ENCODE results near the gene TTLL3. TPM values are rescaled to one million over a fixed set of nuclear protein-coding genes. Genes with fewer than 3 reads are reported as not detected.

The TTLL3 gene
- total RNA-seq, 1 experiment from 2014 or later: 14.6 TPM

- H3K4me1 Mint-ChIP-seq (ENCODE audit: insufficient read depth, unreplicated experiment): peaks cover 5% of the 10 kb centered on the region
- CTCF ChIA-PET: no interaction called here
- no peaks in the 10 kb centered on the region for H3K9me3 Mint-ChIP-seq (ENCODE audit: unreplicated experiment)
Observed at GRCh38 chr3:9876991-9877390, 66.9 kb downstream of the TTLL3 start.

GRCh38 chr3:9878700-9879099 is 68.6 kb downstream of the TTLL3 start:
- Mint-ChIP-seq H3K9me3 (ENCODE audit: unreplicated experiment) (no peaks in the 10 kb centered on the region), H3K27me3 (ENCODE audit: insufficient read depth, unreplicated experiment) (no peaks in the 10 kb centered on the region), H3K4me3 (ENCODE audit: unreplicated experiment) (no peak overlapping the region), H3K27ac (ENCODE audit: low read depth, unreplicated experiment) (peak overlapping the region; percentile 27), H3K36me3 (ENCODE audit: insufficient read depth, unreplicated experiment) (no peaks in the 10 kb centered on the region), H3K4me1 (ENCODE audit: insufficient read depth, unreplicated experiment) (peaks cover 5% of the 10 kb centered on the region)
- DNase-seq (ENCODE audit: unreplicated experiment): no peak
- ChIA-PET POLR2A (interaction anchor here (0.9 to 1.5 kb wide), 4 partner anchors 13 to 32 kb away, joined by 3 to 7 read pairs (median 4); no protein-coding TSS in a partner anchor), CTCF (no interaction called here)
- no TSS peak for BruUV-seq (replicated peaks)
- intact Hi-C loops (cut with micrococcal nuclease): no loop called here
- TF ChIP-seq CTCF (IDR thresholded peaks at IDR 0.05; ENCODE audit: unreplicated experiment): no peak

More at GRCh38 chr3:9876991-9877390, 66.9 kb downstream of the TTLL3 start:
- H3K27ac Mint-ChIP-seq (ENCODE audit: low read depth, unreplicated experiment): no peak overlapping the region
- no peaks in the 10 kb centered on the region for H3K36me3 Mint-ChIP-seq (ENCODE audit: insufficient read depth, unreplicated experiment)
- H3K4me3 Mint-ChIP-seq (ENCODE audit: unreplicated experiment): no peak overlapping the region
- POLR2A ChIA-PET: interaction anchor here (0.8 kb wide), 1 partner anchor 9 kb away, joined by 4 read pairs; no protein-coding TSS in a partner anchor
- DNase-seq (ENCODE audit: unreplicated experiment): no peak
- H3K27me3 Mint-ChIP-seq (ENCODE audit: insufficient read depth, unreplicated experiment): no peaks in the 10 kb centered on the region
- no TSS peak for BruUV-seq (replicated peaks)
- no peak for TF ChIP-seq CTCF (IDR thresholded peaks at IDR 0.05; ENCODE audit: unreplicated experiment)
- intact Hi-C loops (cut with micrococcal nuclease): no loop called here

GRCh38 chr3:9879830-9880549 is 69.9 kb downstream of the TTLL3 start, which contains the start of gene CIDEC:
TSS of gene CIDEC (minus strand) at chr3:9880253. CDS start at chr3:9878486, 1,767 bp downstream.
- ChIA-PET POLR2A (interaction anchor here (0.6 to 1.5 kb wide), 6 partner anchors 9 to 104 kb away, joined by 3 to 7 read pairs (median 3); no protein-coding TSS in a partner anchor), CTCF (no interaction called here)
- Mint-ChIP-seq H3K4me3 (ENCODE audit: unreplicated experiment) (no peak within 1 kb of the TSS), H3K27me3 (ENCODE audit: insufficient read depth, unreplicated experiment) (no peaks in the 10 kb centered on the region), H3K4me1 (ENCODE audit: insufficient read depth, unreplicated experiment) (peaks cover 17% of the 10 kb centered on the region), H3K36me3 (ENCODE audit: insufficient read depth, unreplicated experiment) (no peaks in the 10 kb centered on the region), H3K27ac (ENCODE audit: low read depth, unreplicated experiment) (peak within 1 kb of the TSS; percentile 27), H3K9me3 (ENCODE audit: unreplicated experiment) (no peaks in the 10 kb centered on the region)
- TF ChIP-seq CTCF (IDR thresholded peaks at IDR 0.05; ENCODE audit: unreplicated experiment): no peak
- DNase-seq (ENCODE audit: unreplicated experiment): no peak
- intact Hi-C loops (cut with micrococcal nuclease): no loop called here
- no TSS peak for BruUV-seq (replicated peaks)

- CTCF ChIA-PET: interaction anchor here (0.7 kb wide), 1 partner anchor 816 kb away, joined by 3 read pairs; no protein-coding TSS in a partner anchor
- H3K4me1 Mint-ChIP-seq (ENCODE audit: insufficient read depth, unreplicated experiment): peaks cover 12% of the 10 kb centered on the region
- POLR2A ChIA-PET: interaction anchor here (0.5 to 1.6 kb wide), 4 partner anchors 10 to 132 kb away, joined by 3 read pairs; partner anchors contain the start of gene OGG1
- intact Hi-C loops (cut with micrococcal nuclease): no loop called here
- H3K27ac Mint-ChIP-seq (ENCODE audit: low read depth, unreplicated experiment): peak overlapping the region; percentile 57
- H3K4me3 Mint-ChIP-seq (ENCODE audit: unreplicated experiment): no peak overlapping the region
- H3K9me3 Mint-ChIP-seq (ENCODE audit: unreplicated experiment): no peaks in the 10 kb centered on the region
- no peaks in the 10 kb centered on the region for H3K27me3 Mint-ChIP-seq (ENCODE audit: insufficient read depth, unreplicated experiment)
- no TSS peak for BruUV-seq (replicated peaks)
- no peak for TF ChIP-seq CTCF (IDR thresholded peaks at IDR 0.05; ENCODE audit: unreplicated experiment)
- H3K36me3 Mint-ChIP-seq (ENCODE audit: insufficient read depth, unreplicated experiment): peaks cover 1% of the 10 kb centered on the region
- DNase-seq (ENCODE audit: unreplicated experiment): no peak
Observed at GRCh38 chr3:9881441-9881840, 71.4 kb downstream of the TTLL3 start.
